Stimulated activated naive CD4-positive, alpha-beta T cell (primary cell): Measurements from ENCODE around the gene SIRPB2.
"Not testable (repeated sequence)": the region's sequence is repeated elsewhere in the genome, so short reads cannot be mapped to it uniquely, and the experiment has no call there.

Experiments used
- DNase-seq, 6 experiments: peaks; one replicate each; lab custom pipeline; 2025; lab: John Stamatoyannopoulos, UW

The SIRPB2 gene

GRCh38 chr20:1499528-1500420 lies 8.6 kb upstream of the SIRPB2 start:
- DNase-seq = no peak

DNA sequence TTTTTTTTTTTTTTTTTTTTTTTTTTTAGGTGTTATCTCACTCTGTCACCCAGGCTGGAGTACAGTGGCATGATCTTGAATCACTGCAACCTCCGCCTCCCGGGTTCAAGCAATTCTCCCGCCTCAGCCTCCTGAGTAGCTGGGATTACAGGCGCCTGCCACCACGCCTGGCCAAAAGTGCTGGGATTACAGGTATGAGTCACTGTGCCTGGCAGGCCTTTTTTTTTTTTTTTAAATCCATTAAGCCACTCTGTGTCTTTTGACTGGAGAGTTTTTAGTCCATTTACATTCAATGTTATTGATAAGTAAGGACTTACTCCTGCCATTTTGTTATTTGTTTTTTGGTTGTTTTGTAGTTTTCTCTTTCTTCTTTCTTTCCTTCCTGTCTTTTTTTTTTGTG lies 6.2 kb upstream of the SIRPB2 start:
- not testable (repeated sequence) for DNase-seq

GRCh38 chr20:1496930-1497329 lies 5.7 kb upstream of the SIRPB2 start:
- no peak for DNase-seq

DNA sequence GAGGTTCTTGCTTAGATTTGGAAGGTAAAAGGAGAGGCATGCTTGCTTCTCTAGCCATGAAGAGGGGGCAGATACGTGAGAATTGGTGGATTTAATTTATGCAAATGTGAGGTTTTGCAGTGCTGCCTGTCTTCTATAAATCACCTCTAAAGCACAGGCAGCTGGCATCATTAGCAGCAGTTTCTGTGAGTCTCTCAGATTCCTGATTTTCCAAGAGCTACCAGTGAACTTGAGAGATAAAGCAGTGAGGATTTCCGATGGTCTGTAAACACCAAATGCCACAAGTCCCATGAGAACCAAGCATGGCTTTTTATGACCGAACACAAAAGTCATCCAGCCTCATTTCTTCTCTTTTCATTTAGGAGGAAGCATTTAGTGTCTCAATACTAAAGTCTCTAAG lies 3.2 kb upstream of the SIRPB2 start:
- DNase-seq = no peak

DNA sequence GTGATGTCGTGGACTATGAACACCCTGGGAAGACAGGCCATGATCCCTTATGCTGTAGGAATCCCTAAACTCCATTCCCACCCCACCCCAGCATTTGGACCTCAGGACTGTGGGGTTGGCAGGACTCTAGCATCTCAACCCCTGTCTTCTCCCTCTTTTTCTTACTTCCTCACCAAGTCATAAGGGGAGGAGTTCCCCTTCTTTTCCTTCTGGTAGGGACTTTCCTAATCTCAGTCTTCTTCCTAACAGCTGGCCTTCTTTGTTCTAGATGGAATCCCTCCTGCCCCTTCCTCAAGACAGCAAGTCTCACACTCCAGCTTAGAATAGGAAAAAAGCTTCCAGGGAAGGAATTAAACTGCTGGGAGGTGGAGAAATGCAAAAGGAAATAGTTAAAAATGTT lies 2.3 kb upstream of the SIRPB2 start:
- no peak for DNase-seq

- DNase-seq = no peak
Observed at GRCh38 chr20:1491860-1492642, 831 bp upstream of the SIRPB2 start.

GRCh38 chr20:1490643-1491195 lies 501 bp downstream of the SIRPB2 start:
- DNase-seq = no peak

- DNase-seq = no peak
Observed at GRCh38 chr20:1489764-1490436, 1.3 kb downstream of the SIRPB2 start.

GRCh38 chr20:1489325-1489724 lies 1.9 kb downstream of the SIRPB2 start:
- DNase-seq = no peak

GRCh38 chr20:1486566-1486965 lies 4.7 kb downstream of the SIRPB2 start:
- no peak for DNase-seq

DNA sequence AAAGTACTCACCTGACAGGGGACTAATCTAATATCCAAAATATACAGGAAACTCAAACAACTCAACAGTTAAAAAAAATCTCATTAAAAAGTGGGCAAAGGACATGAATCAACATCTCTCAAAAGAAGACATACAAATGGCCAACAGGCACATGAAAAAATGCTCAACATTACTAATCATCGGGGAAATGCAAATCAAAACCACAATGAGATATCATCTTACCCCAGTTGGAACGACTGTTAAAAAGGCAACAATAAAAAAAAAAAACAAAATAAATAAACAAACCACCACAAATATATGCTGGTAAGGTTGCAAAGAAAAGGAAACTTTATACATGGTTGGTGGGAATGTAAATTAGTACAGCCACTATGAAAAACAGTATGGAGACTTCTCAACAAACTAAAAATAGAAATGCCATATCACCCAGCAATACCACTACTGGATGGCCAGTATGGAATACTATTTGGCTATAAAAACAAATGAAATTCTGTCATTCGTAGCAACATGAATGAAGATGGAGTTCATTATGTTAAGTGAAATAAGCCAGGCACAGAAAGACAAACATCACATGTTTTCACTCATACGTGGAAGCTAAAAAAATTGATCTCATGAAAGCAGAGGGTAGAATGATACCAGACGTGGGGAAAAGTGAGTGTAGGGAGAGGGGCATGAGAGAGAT lies 6.6 kb downstream of the SIRPB2 start:
- DNase-seq = no peak

DNA sequence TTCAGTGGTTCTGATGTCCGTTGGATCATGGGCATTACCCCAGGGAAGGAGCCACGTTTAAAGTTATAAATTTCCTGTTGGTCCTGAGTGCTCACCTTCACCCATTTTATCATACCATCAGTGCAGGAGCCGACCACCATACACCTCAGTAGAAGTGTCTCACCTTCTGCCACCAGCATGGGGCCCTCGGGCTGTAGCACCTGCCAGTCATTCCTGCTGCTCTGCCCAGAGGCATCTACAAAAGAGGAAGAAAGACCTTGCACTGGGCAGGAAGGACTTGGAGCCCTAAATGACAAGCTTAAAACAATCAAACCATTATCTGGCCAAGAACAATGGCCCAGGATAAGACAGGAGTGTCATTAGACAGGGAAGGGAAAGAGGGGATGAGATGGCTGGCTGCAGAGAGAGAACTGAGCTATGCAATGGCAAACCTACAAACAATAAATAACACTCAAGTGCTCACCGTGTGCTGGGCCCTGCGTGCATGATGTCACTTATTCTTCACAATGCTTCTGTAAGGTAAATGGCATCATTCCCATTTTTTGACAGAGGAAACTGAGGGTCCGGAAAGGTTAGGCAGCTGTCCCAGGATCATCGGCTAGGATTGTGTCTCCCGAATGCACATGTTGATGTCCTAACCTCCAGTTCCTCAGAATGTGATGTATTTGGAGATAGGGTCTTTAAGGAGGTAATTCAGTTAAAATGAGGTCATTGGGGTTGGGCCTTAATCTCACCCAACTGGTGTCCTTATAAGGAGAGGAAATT lies 11.2 kb downstream of the SIRPB2 start:
- no peak for DNase-seq

GRCh38 chr20:1478566-1478965 lies 12.7 kb downstream of the SIRPB2 start:
- no peak for DNase-seq

- DNase-seq = no peak
Observed at GRCh38 chr20:1477896-1478490, 13.2 kb downstream of the SIRPB2 start.

DNA sequence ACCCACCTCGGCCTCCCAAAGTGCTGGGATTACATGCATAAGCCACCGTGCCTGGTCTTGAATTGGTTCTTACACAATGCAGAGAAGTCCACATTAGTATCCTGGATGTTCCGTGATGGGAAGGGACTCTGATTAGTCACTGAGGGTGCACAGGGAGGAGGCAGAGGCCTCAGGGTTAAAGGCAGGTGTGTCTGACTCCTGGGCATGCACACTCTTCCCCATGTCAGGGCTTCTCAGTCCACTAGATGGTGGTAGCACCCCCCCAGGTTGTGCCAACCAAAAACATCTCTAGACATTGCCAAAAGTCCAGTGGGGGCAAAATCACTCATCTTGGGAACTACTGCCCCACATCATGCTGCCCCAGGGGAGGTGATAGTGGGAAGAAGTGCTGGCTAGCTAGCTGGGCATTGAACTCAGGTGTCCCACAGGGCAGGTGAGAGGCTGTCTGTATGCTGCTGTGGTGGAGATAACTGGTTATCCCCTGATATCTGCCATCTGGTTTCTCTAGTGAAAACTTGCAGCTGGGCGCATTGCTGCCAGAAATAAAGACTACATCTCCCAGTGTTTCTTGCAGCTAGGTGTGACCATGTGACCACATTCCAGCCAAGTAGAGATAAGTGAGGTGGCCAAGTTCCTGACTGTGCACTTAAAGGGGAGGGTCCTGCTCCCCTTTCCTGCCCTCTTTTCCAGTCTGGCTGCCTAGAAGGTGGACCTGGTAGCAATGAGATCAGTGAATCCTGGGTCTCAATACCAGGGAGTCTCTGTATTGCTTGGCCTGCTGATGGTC lies 16.2 kb downstream of the SIRPB2 start:
- no peak for DNase-seq

GRCh38 chr20:1474325-1474724 lies 16.9 kb downstream of the SIRPB2 start:
- no peak for DNase-seq

GRCh38 chr20:1473246-1474220 lies 17.7 kb downstream of the SIRPB2 start:
- no peak for DNase-seq

- DNase-seq = no peak
Observed at GRCh38 chr20:1472556-1473245, 18.5 kb downstream of the SIRPB2 start.
